GM18951 (cell line): Measurements from ENCODE around the gene BTG4.

Experiments used
- POLR2A ChIP-seq: IDR thresholded peaks from 4 replicates; pipeline ENCODE4 v1.6.1; 2011; ENCODE audit warnings: mild to moderate bottlenecking; ENCODE audit not compliant: insufficient read length, insufficient read depth; ENCODE audit errors: extremely low read depth
- in situ Hi-C: fragments of 300-500 bp; cut with MboI; formaldehyde crosslinking; loops from one replicate; pipeline ENCODE4 v1.12.0; 2022; ENCODE audit warnings: low sequenced_read_pairs, mixed read lengths, inconsistent platforms; ENCODE audit not compliant: unreplicated experiment

Gene BTG4

DNA sequence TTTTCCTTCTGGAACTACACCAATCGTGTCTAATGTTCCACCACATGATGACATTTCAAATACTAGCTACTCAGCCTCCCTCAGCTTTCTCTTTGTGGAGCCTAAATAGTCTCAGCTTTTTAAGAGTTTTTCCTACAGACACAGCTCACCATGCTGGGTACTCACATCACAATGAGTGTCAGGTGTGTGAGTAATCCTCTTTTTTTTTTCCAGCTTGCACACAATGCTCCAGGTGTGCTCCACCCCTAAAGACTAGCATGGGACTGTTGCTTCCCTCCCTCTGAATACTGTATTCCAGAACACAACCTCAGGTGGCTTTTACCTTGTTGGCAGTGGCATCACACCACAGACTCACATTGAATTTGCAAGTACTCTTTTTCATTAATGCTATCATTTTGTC, 11.7 kb downstream of the BTG4 start:
- no peak for TF ChIP-seq POLR2A

DNA sequence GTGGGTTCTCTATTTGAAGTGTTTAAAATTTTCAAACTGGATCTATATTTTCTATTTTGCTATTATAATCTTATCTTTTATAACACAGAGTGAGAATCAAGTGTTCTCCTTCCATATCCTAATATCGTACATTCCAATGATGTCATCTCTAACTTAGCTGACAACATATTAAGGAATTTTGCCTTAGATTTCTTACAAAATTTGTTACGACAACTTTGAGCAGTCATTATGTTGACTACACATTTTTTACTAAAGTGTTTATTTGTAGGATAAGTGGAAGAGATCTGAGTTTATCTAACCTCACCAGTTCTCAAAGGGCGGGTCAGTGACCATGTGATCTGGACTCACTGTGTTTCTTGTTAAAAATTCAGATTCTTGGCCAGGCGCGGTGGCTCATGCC, 12.7 kb downstream of the BTG4 start:
- TF ChIP-seq POLR2A, result no peak
- in situ Hi-C loops, result no loop called here

More for the DNA sequence above, 11.7 kb downstream of the BTG4 start:
- in situ Hi-C loops, result no loop called here

DNA sequence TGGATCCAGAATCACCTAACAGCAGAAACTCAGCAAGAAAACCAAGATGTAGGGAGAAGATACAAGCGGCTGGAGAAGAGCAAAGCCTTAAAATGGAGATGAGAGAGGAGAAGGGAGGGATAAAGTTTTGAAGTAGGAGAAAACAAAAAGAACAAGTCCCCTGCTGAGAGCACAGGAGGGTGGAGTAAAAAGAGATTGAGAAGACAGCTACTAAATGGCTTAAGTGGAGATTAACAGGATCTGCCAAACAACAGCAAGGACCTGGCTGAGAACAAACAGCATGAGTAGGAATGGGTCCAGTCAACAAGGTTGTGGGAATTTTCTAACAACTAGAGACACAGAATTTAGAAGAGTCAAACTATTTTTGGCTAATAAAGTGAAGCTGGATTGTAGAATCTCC, 18.1 kb downstream of the BTG4 start:
- in situ Hi-C loops, result no loop called here
- no peak for TF ChIP-seq POLR2A

DNA sequence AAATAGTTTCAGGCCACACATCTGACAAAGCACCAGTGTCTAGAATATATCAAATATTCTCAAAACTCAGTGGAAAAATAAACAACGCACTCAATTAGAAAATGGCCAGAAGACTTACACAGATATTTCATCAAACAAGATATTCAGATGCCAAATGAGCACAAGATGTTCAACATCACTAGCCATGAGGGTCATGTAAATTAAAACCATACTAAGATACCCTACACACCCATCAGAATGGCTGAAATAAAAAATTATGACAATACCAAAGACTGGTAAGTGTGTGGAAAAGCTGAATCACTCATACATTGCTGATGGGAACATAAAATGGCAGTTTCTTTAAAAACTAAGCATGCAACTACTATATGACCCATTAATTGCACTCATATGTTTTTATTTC, 21.7 kb downstream of the BTG4 start:
- in situ Hi-C loops, result no loop called here
- no peak for TF ChIP-seq POLR2A

DNA sequence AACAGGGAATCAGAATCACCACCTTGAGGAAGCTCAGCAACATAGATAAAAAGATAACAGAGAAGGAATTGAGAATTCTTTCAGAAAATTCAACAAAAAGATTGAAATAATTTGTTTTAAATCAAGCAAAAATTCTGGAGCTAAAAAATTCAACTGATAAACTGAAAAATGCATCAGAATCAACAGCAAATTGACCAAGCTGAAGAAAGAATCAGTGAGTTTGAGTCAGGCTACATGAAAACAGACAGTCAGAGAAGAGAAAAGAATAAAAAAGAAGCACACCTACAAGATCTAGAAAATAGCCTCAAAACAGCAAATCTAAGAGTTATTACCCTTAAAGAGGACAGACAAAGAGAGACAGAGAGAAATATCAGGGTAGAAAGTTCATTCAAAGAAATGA, 28.8 kb downstream of the BTG4 start:
- no peak for TF ChIP-seq POLR2A
- in situ Hi-C loops, result no loop called here

DNA sequence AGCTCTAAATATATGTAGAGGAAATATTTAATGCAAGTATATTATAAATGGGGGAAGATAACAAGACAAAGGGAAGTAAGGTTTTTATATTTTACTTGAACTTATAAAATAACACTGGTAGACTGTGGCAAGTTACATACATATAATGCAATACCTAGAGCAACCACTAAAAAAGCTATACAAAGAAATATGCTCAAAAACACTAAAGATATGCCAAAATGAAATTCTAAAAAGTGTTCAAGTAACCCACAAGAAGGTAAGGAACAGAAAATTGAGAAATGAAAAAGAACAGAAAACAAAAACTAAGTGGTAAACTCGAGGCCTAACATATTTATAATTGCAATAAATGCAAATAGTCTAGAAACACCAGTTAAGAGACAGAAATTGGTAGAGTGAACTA, 32.5 kb downstream of the BTG4 start:
- no peak for TF ChIP-seq POLR2A
- in situ Hi-C loops, result no loop called here

DNA sequence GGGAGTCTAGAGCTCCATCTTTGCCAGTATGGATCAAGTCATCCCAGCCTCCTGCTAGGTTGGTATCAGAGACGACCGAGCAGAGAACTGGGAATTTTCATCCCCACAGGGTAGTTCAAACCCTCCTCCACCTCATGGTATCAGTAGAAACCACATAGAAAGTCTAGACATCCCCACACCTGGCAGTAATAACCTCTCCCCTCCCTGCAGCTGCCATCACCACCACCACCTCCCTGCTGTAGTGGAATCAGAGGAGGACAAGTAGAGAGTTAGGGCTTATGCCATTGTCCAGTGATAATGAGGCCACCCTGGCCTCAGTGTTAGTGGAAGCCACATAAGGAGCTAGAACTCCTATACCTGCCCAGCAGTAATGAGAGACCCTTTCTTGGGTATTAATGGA, 34.3 kb downstream of the BTG4 start:
- in situ Hi-C loops, result no loop called here
- TF ChIP-seq POLR2A, result no peak

DNA sequence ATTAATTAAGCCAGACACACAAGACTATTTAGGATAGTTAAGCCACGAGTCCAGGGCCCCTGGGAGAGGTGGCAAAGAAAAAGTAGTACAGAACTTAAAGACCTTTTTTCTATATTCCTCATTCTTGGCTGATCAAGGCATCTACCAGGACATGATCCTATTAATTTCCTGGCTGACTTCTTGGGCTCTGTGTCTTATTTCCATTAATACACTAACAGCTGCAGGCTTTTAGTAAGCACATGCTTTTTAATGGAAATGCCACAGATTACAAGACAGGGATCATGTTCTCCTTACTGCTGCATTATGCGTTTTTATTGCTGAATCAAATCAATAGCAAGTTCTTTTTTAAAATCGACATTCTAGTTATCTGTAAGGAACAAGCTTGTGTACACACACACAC, 35.2 kb downstream of the BTG4 start:
- in situ Hi-C loops, result no loop called here
- no peak for TF ChIP-seq POLR2A

DNA sequence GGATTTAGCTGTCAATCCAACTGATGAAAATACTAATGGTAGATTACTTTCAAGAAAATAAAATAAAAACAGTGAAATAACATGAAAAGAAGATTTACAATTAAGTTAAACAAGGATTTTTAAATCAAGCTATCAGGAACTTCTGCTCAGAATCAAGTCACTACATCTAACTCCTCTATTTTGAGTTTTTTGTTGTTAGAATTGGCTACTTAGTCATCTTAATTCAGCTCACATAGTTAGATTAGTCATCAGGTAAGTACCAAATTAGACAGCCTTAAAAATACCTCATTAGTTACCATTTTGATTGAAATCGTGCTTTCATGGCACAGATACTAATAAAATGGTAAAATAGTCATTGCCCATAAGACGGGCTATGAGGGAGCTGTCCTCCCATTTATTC, 35.8 kb downstream of the BTG4 start:
- TF ChIP-seq POLR2A, result no peak
- in situ Hi-C loops, result no loop called here

DNA sequence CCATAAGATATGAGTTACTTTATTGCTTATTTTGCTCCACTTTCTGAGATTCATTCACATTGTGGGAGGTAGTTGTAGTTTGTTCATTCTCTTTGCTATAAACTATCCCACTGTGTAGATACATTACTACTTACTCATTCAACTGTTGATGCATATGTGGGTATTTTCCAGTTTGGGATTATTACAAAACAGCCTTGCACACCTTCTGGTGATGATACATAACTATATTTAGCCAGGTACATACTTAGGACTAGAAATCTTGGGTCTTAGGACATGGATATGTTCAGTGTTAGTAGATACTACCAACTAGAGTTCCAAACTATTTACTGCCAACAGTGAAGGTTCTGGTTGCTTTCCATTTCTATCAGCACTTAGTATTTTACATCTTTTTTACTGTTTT, 37.8 kb downstream of the BTG4 start:
- no peak for TF ChIP-seq POLR2A
- in situ Hi-C loops, result no loop called here

DNA sequence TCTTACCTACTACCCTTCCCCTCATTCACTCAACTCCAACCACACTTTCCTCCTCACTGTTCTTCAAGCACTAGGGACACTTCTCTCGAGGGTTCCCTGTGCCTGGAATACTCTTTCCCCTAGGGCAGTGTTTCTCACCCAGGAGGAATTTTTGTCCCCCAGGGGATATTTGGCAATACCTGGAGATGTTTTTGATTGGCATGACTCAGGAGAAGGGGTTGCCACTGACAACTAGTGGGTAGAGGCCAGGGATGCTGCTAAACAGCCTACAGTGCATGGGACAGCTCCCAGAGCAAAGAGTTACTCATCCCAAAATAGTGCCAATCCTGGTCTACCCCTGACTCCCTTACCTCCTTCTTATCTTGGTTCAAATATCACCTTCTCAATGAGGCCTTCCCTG, 40.0 kb downstream of the BTG4 start:
- TF ChIP-seq POLR2A, result no peak
- in situ Hi-C loops, result no loop called here

DNA sequence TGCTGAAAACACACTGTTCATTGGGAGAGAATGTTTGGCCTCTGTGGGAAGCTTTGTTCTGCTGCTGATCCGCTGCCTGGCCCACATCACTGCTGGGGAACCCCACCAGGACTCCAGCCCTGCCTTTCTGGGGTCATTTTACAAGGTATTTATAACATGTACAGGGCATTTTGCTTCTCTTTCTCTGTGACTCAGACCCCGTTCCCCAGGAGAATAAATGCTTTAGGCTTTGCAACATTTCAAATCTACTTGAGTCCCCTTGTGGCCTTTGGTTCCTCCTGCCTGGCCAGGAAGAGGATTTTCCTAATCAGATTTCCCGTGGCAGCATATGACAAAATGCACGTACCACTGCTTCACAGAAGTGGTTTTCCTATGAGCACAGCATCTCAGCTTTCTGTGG, 43.0 kb downstream of the BTG4 start:
- in situ Hi-C loops, result no loop called here
- TF ChIP-seq POLR2A, result no peak

DNA sequence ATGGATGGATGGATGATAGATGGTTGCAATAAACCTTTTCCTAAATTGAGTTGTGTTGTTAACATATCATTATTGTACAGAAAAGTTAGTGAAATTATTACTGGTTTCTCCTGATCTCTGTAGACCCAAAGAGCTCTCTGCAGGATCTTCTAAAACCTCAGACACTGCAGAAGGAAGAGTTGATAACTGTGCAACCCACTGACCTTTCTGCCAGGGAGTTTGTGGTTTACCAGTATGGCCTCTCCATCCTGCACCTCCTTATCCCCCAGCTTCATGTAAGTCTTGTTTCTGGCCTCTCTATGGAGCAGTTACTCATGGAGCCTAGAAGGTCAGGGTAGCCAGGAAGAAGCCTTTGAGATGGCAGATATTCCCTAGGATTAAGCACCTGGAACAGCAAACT, 45.6 kb downstream of the BTG4 start:
- in situ Hi-C loops, result no loop called here
- TF ChIP-seq POLR2A, result no peak

DNA sequence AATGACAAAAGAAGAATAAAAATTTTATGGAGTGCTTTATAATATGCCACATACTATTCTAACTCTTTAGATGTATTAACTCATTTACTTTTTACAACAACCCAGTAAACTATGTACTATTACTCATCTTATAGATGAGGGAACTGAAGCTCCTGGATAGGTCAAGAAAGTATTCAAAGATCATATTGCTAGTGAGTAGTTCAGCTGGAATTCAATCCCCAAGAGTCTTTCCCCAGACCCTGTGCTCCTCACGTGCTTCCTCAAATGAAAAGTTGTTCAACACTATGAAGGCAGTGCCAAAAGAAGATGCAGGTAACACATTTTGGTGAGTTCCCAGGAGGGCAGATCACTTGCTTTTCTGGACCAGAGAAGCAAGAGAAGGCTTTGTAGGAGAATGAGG, 46.8 kb downstream of the BTG4 start:
- TF ChIP-seq POLR2A, result no peak
- in situ Hi-C loops, result no loop called here

DNA sequence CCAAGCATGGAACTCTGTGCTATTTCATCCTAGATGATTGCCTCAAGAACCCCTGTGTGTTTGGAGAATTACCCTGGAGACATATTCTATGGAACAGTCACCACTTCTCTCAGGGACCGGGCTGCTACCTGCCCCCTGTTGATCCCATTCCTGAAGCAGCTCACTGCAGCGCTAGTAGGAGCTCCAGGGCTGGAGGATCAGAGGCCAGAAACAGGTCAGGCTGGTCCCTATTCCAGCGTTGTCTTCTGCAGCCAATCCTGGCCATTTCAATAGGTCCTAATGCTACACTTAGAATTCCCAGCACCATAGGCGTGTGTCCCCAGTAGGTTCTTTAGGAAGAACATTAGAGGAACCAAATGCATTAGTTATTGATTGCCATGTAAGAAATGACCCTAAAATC, 48.9 kb downstream of the BTG4 start:
- in situ Hi-C loops, result no loop called here
- TF ChIP-seq POLR2A, result no peak
